Metanephros (tissue), 1 donor: ENCODE results near the gene IGFBP4. TPM values are rescaled to one million over a fixed set of nuclear protein-coding genes. Genes with fewer than 3 reads are reported as not detected.

Experiments
- total RNA-seq: library from RNA; depleted of rRNA; stranded (reverse); fragments of >200 nt; gene quantifications from one replicate; pipeline ENCODE4 v1.2.3, GENCODE V29; 2014

IGFBP4 gene
- total RNA-seq = 198 TPM

DNA sequence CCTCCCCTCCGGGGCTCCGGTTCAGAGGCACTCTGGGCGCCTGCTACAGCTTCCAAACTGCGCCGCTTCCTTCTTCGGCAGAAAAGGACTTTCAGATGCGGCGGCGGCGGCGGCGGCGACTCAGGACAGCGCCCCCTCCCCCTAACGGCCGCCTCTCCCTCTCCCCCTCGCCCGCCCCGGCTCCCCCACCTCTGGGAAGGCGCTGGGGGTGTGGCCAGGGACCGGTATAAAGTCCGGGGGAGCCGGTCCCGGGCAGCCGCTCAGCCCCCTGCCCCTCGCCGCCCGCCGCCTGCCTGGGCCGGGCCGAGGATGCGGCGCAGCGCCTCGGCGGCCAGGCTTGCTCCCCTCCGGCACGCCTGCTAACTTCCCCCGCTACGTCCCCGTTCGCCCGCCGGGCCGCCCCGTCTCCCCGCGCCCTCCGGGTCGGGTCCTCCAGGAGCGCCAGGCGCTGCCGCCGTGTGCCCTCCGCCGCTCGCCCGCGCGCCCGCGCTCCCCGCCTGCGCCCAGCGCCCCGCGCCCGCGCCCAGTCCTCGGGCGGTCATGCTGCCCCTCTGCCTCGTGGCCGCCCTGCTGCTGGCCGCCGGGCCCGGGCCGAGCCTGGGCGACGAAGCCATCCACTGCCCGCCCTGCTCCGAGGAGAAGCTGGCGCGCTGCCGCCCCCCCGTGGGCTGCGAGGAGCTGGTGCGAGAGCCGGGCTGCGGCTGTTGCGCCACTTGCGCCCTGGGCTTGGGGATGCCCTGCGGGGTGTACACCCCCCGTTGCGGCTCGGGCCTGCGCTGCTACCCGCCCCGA is at the start of gene IGFBP4:
Gene IGFBP4 (plus strand): TSS at position 255 of the 792 bp plus-strand sequence. CDS start 286 bp downstream, at position 541.

DNA sequence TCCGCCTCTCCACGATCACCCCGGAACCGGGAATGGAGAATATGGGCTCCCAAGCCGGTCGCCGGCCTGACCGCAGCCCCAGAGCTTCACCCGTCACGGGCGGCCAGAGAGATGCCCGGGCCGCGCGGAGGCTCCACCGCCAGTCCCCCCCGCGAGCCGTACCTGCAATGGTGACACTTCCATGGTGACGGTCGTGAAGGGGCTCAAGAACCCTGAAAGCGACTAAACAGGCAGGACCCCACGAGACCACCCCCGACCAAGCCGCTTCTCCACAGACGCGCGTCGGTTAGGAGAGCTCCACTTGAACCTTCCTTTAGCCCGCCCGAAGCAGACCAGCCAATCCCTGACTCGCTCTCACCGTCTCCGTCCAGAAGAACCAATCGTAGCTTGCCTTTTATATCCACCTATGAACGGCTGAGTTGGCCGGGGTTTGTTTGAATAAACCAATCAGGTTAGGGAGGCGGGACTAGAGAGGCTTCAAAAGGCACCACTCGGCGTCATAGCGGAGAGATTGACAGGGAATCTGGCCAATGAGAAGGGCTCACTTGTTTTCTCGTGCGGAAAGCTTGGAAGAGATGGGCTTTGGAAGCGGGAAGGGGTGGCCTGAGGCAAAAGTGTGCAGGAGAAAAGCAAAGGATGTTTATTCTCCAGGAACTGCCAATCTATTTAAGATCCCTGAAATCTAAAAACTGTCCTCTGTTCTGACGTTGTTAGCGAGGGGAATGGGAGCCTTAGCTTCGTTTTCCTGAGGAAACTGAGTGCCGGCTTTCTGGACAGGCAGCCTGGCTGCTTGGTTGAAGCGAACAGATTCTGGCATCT is 25.4 kb upstream of the IGFBP4 start, which contains the start of gene TOP2A:
Gene TOP2A (minus strand): TSS at position 288 of the 819 bp plus-strand sequence. CDS start 105 bp downstream, at position 183.

DNA sequence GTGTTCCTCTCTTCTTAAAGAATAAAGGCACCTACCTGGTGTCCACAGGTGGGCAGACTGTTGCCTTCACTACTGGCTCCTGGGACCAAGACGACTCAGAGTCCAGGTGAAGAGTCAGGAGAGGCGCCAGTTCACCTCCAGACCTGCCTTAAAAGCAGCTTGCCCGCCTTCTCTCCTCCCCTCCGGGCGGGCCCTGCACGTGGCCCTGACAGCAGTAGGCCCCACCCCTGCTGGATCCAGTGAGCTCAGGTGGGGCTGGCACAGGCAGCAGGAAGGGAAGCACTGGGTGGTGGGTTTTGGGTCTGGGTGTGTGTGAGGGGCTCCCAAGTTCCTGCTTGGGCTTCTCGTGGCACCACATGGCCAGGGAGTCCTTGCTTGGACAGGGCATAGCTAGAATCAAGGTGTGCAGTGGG is 58.3 kb downstream of the IGFBP4 start, which contains the start of gene TNS4:
Gene TNS4 (minus strand): TSS at position 125 of the 413 bp plus-strand sequence. CDS start 5,198 bp downstream, outside the sequence.

Other genes starting within 250 kb of the IGFBP4 start
- 10.5 TPM for gene WIPF2, start 224.1 kb upstream of the IGFBP4 start, total RNA-seq
- gene CDC6, start 155.6 kb upstream of the IGFBP4 start, total RNA-seq = 6.0 TPM
- gene RARA, start 134.3 kb upstream of the IGFBP4 start, total RNA-seq = 40.4 TPM
- 0.88 TPM for gene GJD3, start 78.7 kb upstream of the IGFBP4 start, total RNA-seq
- 46.1 TPM for gene TOP2A, start 25.6 kb upstream of the IGFBP4 start, total RNA-seq
- 0.35 TPM for gene TNS4, start 58.2 kb downstream of the IGFBP4 start, total RNA-seq
- gene CCR7, start 122.0 kb downstream of the IGFBP4 start, total RNA-seq = 0.76 TPM
- gene SMARCE1, start 204.4 kb downstream of the IGFBP4 start, total RNA-seq = 103 TPM
- not detected for gene KRT222, start 221.7 kb downstream of the IGFBP4 start, total RNA-seq